Kidney epithelial cell (primary cell): ENCODE measurements around the gene DGAT2L6. TPM values are rescaled to one million over a fixed set of nuclear protein-coding genes. Genes with fewer than 3 reads are reported as not detected.
"Not testable (repeated sequence)": the region's sequence is repeated elsewhere in the genome, so short reads cannot be mapped to it uniquely, and the experiment has no call there.

Experiments
- DNase-seq: peaks from one replicate; pipeline ENCODE4 v3.0.0-alpha.2; 2010; ENCODE audit warnings: low read depth
- H3K27me3 ChIP-seq: 2 replicates; pipeline ENCODE4 v1.6.0; 2011; ENCODE audit warnings: low read length; ENCODE audit not compliant: control insufficient read depth, insufficient read depth
- H3K36me3 ChIP-seq: 2 replicates; pipeline ENCODE4 v1.5.1; 2011; ENCODE audit warnings: low read length; ENCODE audit not compliant: control insufficient read depth, insufficient read depth
- H3K4me3 ChIP-seq: 2 replicates; pipeline ENCODE4 v1.5.1; 2011; ENCODE audit warnings: low read depth, mild to moderate bottlenecking, control low read depth, low read length
- CTCF ChIP-seq: IDR thresholded peaks from 2 replicates; pipeline ENCODE4 v1.5.1; 2011; ENCODE audit warnings: mild to moderate bottlenecking, moderate library complexity, low read length, control low read depth, inconsistent platforms; ENCODE audit not compliant: insufficient read depth, poor library complexity, severe bottlenecking
- total RNA-seq: library from RNA; depleted of rRNA; stranded (reverse); fragments of >200 nt; gene quantifications from 2 replicates; pipeline ENCODE4 v1.2.3, GENCODE V29; 2015

The DGAT2L6 gene
- total RNA-seq, 1 donor from 2014 or later: not detected

GRCh38 chrX:70231666-70232065 is 54.4 kb downstream of the DGAT2L6 start:
- no peaks in the 10 kb centered on the region for H3K27me3 ChIP-seq
- TF ChIP-seq CTCF: no peak
- no peak overlapping the region for H3K4me3 ChIP-seq
- no peaks in the 10 kb centered on the region for H3K36me3 ChIP-seq
- no peak for DNase-seq

DNA sequence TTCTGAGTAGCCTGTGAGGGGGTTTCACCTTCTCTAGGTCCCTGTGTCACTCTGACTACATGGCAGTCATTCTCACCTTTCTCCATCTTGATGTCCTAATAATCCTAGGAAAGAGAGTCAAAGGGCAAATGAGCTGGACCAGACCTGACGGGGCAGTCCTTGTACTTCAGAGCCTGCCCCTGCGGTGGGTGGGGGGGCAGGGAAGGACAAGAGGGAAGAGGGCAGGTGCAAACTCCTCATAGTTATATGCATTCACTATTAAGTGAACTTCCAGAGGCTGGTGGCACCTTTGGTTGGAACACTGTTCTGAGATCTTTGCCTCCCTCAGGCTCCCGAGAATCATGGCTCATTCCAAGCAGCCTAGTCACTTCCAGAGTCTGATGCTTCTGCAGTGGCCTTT is 57.1 kb downstream of the DGAT2L6 start, which contains the start of gene AWAT1:
AWAT1 (plus strand) TSS at position 301 of the 400 bp plus-strand sequence; CDS start at position 342, 41 bp downstream.
- TF ChIP-seq CTCF: no peak
- no peak within 1 kb of the TSS for H3K4me3 ChIP-seq
- DNase-seq: no peak

DNA sequence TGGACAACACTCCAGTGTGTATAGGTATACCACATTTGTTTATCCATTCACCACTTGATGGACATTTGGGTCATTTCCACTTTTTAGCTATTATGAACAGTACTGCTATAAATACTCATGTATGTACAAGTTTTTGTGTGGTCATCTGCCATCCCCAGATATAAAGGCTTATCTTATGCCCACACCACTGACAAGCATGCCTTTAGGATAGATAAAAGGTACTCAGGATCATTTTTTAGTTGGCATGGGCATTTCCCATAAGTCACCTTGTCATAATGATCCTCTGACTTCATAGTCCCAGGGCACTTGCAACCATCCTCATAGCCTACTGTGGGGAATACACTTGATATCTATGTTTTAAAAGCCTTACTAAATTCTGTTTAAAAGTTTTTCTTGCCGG is 63.5 kb downstream of the DGAT2L6 start:
- H3K4me3 ChIP-seq: no peak overlapping the region
- H3K27me3 ChIP-seq: no peaks in the 10 kb centered on the region
- no peak for DNase-seq
- TF ChIP-seq CTCF: no peak
- H3K36me3 ChIP-seq: no peaks in the 10 kb centered on the region

More for the DNA sequence above, 57.1 kb downstream of the DGAT2L6 start, which contains the start of gene AWAT1:
- H3K36me3 ChIP-seq: no peaks in the 10 kb centered on the region
- H3K27me3 ChIP-seq: no peaks in the 10 kb centered on the region

DNA sequence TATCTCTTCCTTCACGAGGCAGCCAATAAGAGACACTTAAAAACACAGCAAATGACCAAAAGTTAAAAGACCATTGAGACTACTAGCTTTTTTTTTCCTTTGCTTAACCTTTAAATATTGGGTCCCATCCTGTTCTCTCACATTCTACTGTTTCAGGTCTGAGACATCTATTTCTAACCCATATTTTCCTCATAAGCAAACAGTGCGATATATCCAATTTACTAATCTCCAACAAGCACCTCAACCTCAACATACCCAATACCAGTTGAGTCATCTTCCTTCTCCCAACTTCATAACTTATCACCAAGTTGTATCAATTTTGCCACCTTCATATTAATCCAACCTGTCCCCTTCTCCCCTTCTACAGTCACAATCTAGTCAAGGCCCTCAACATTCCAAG is 64.2 kb downstream of the DGAT2L6 start:
- no peaks in the 10 kb centered on the region for H3K36me3 ChIP-seq
- no peak for TF ChIP-seq CTCF
- no peaks in the 10 kb centered on the region for H3K27me3 ChIP-seq
- no peak overlapping the region for H3K4me3 ChIP-seq
- DNase-seq: no peak

GRCh38 chrX:70243601-70244000 is 66.3 kb downstream of the DGAT2L6 start:
- H3K4me3 ChIP-seq, H3K36me3 ChIP-seq, H3K27me3 ChIP-seq, DNase-seq: not testable (repeated sequence)

GRCh38 chrX:70244881-70245280 is 67.6 kb downstream of the DGAT2L6 start:
- Histone ChIP-seq H3K4me3 (no peak overlapping the region), H3K27me3 (no peaks in the 10 kb centered on the region), H3K36me3 (no peaks in the 10 kb centered on the region)
- no peak for TF ChIP-seq CTCF
- DNase-seq: no peak

- TF ChIP-seq CTCF: no peak
- Histone ChIP-seq H3K27me3 (no peaks in the 10 kb centered on the region), H3K36me3 (no peaks in the 10 kb centered on the region), H3K4me3 (no peak overlapping the region)
- no peak for DNase-seq
Observed at GRCh38 chrX:70247252-70247651, 70.0 kb downstream of the DGAT2L6 start.
